Activated B cell treated with CpG ODN at 0.5 μM for 24 hours (primary cell): ENCODE data around the gene C5orf22. TPM values are rescaled to one million over a fixed set of nuclear protein-coding genes. Genes with fewer than 3 reads are reported as not detected.
"Not testable (repeated sequence)": the region's sequence is repeated elsewhere in the genome, so short reads cannot be mapped to it uniquely, and the experiment has no call there.

Source experiments
- ATAC-seq: fragments of 200-7000 bp; cut with Tn5 transposase; one replicate; pipeline ENCODE4 v1.10.0; 2021; ENCODE audit warnings: low read depth, mild to moderate bottlenecking, moderate library complexity
- CTCF ChIA-PET: fragments of 350-600 bp; sonication (Branson Sonifier 250); formaldehyde crosslinking; loops from one replicate; lab custom pipeline; 2021; ENCODE audit warnings: antibody characterized with exemption; lab: Charles Lee
- POLR2A ChIA-PET: fragments of 350-600 bp; sonication (Branson Sonifier 250); formaldehyde crosslinking; loops from one replicate; lab custom pipeline; 2021; ENCODE audit warnings: antibody characterized with exemption; lab: Charles Lee
- DNase-seq: peaks from one replicate; pipeline ENCODE4 v3.0.0; 2022
- H3K27ac Mint-ChIP-seq: one replicate; pipeline ENCODE4 v1.8.0; 2020; ENCODE audit warnings: mixed read lengths
- H3K27me3 Mint-ChIP-seq: one replicate; pipeline ENCODE4 v1.8.0; 2021; ENCODE audit warnings: mixed read lengths
- H3K36me3 Mint-ChIP-seq: one replicate; pipeline ENCODE4 v1.8.0; 2021; ENCODE audit warnings: low read depth, mixed read lengths
- H3K4me1 Mint-ChIP-seq: one replicate; pipeline ENCODE4 v1.8.0; 2021; ENCODE audit warnings: mixed read lengths
- H3K4me3 Mint-ChIP-seq: one replicate; pipeline ENCODE4 v1.8.0; 2020; ENCODE audit warnings: mild to moderate bottlenecking, mixed read lengths
- H3K9me3 Mint-ChIP-seq: one replicate; pipeline ENCODE4 v1.8.0; 2020; ENCODE audit warnings: mixed read lengths
- intact Hi-C: fragments of 100-400 bp; cut with micrococcal nuclease; formaldehyde crosslinking; loops from one replicate; pipeline ENCODE4 v1.15.1; 2024
- total RNA-seq: library from RNA; stranded (reverse); gene quantifications from 2 replicates; pipeline ENCODE4 v1.2.3, GENCODE V29; 2022
- TF ChIP-seq, protein P1 (sequence below): fragments of 200-600 bp; IDR thresholded peaks from one replicate; pipeline ENCODE4 v1.8.0; 2022; ENCODE audit warnings: antibody characterized with exemption, mild to moderate bottlenecking

The C5orf22 gene
- total RNA-seq, 1 donor from 2014 or later, result 27.0 TPM

DNA sequence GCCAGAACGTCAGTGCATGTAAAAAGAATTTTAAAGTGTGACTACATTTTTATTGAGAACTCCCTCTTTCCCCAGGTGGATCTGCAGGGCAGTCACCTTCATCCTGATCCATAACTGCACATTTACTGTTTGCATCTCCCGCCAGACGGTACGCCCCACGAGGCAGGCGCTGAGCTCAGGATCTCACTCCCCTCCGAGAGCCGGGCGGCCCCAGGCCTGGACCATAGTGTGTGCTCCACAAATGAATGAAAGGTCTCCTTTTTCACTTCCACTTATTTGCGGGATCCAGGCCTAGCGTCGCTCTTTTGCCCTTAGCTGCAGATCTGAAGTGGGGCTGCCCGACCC is 586 bp upstream of the C5orf22 start:
- ATAC-seq (peak; percentile 33), DNase-seq (no peak)
- CTCF ChIA-PET, result interaction anchor here (1.1 kb wide), 1 partner anchor 562 kb away, joined by 3 read pairs; no protein-coding TSS in a partner anchor
- Mint-ChIP-seq H3K27me3 (no peaks in the 10 kb centered on the region), H3K27ac (peak overlapping the region; percentile 92), H3K4me1 (peaks cover 43% of the 10 kb centered on the region), H3K9me3 (no peaks in the 10 kb centered on the region), H3K4me3 (peak overlapping the region; percentile 99), H3K36me3 (peaks cover 69% of the 10 kb centered on the region)
- POLR2A ChIA-PET, result interaction anchor here (0.7 to 1.9 kb wide), 4 partner anchors 10 to 1909 kb away, joined by 3 to 4 read pairs (median 4); partner anchors contain the start of gene TARS1
- intact Hi-C loops, result loop anchor here (5.0 kb wide), 3 partner anchors 106 to 1911 kb away; partner anchors contain the start of genes PDZD2, SUB1 and TARS1
- TF ChIP-seq, protein P1, sequence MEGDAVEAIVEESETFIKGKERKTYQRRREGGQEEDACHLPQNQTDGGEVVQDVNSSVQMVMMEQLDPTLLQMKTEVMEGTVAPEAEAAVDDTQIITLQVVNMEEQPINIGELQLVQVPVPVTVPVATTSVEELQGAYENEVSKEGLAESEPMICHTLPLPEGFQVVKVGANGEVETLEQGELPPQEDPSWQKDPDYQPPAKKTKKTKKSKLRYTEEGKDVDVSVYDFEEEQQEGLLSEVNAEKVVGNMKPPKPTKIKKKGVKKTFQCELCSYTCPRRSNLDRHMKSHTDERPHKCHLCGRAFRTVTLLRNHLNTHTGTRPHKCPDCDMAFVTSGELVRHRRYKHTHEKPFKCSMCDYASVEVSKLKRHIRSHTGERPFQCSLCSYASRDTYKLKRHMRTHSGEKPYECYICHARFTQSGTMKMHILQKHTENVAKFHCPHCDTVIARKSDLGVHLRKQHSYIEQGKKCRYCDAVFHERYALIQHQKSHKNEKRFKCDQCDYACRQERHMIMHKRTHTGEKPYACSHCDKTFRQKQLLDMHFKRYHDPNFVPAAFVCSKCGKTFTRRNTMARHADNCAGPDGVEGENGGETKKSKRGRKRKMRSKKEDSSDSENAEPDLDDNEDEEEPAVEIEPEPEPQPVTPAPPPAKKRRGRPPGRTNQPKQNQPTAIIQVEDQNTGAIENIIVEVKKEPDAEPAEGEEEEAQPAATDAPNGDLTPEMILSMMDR, result no peak

DNA sequence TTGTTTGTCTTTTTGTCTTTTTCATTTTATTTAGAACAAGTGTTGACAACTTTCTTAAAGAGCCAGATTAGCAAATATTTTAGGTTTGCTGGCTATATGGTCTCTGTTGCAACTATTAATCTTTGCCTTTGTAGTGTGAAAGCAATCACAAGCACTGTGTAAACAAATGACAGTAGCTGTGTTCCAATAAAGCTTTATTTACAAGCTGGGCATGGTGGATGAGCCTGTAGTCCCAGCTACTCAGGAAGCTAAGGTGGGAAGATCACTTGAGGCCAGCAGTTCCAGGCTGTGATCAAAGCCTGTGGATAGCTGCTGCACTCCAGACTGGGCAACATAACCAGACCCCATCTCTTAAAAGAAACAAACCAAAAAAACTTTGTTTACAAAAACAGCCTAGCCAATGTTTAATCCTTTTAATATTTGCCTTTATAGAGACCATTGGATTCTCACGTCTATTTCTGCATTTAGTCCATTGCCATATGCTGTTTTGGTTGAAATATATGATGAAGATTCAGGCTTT is 2.5 kb downstream of the C5orf22 start:
- Mint-ChIP-seq H3K27ac (no peak overlapping the region), H3K27me3 (no peaks in the 10 kb centered on the region), H3K4me3 (no peak overlapping the region), H3K4me1 (peaks cover 45% of the 10 kb centered on the region), H3K36me3 (peaks cover 64% of the 10 kb centered on the region), H3K9me3 (no peaks in the 10 kb centered on the region)
- no peak for DNase-seq
- ATAC-seq, result no peak
- intact Hi-C loops, result loop anchor here (5.0 kb wide), 3 partner anchors 103 to 1908 kb away; partner anchors contain the start of genes PDZD2, SUB1 and TARS1
- TF ChIP-seq, protein P1, result no peak
- CTCF ChIA-PET, result no interaction called here
- POLR2A ChIA-PET, result no interaction called here

DNA sequence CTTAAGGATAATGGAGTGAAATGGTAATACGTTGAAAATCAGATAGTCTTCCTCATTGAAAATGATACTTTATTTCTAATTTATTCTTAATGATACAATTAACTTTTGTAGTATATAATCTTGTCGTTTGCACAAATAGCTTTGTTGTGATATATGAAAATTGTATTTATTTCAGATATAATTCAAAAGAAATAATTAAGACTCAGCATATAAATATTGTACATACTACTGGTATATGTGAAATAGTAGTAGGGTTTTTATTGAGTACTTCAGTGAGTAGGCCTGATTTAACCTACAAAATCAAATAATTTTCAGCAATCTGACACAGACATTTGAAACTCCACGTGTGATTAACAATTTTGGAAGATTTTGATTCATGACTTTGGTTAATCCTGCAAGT is 4.8 kb downstream of the C5orf22 start:
- H3K36me3 Mint-ChIP-seq, result peaks cover 72% of the 10 kb centered on the region
- peaks cover 24% of the 10 kb centered on the region for H3K4me1 Mint-ChIP-seq
- H3K4me3 Mint-ChIP-seq, result no peak overlapping the region
- intact Hi-C loops, result no loop called here
- ChIA-PET CTCF (no interaction called here), POLR2A (no interaction called here)
- ATAC-seq (no peak), DNase-seq (no peak)
- no peaks in the 10 kb centered on the region for H3K27me3 Mint-ChIP-seq
- TF ChIP-seq, protein P1, result no peak
- H3K27ac Mint-ChIP-seq, result no peak overlapping the region
- no peaks in the 10 kb centered on the region for H3K9me3 Mint-ChIP-seq

DNA sequence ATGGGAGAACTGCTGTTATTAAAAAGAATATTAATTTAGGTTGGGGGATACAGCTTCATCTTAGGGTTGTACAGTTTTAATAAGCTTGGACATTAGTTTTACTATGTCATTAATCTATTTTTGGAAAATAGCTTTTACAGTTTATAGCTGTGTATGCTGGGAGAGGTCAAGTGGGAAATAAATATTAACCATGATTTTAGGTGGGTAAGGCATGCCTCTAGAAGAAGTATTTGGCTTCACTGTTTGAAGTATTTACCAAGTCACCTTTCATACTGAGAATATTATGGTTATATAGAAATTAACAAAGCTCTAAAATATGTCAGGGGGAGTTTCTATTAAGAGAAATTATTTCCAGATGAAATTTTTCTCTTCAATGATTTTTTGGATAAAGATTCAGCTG is 5.2 kb downstream of the C5orf22 start:
- ChIA-PET CTCF (no interaction called here), POLR2A (no interaction called here)
- H3K27me3 Mint-ChIP-seq, result no peaks in the 10 kb centered on the region
- H3K27ac Mint-ChIP-seq, result no peak overlapping the region
- ATAC-seq (no peak), DNase-seq (no peak)
- no peaks in the 10 kb centered on the region for H3K9me3 Mint-ChIP-seq
- H3K4me3 Mint-ChIP-seq, result no peak overlapping the region
- TF ChIP-seq, protein P1, result no peak
- peaks cover 19% of the 10 kb centered on the region for H3K4me1 Mint-ChIP-seq
- H3K36me3 Mint-ChIP-seq, result peaks cover 71% of the 10 kb centered on the region
- intact Hi-C loops, result no loop called here

DNA sequence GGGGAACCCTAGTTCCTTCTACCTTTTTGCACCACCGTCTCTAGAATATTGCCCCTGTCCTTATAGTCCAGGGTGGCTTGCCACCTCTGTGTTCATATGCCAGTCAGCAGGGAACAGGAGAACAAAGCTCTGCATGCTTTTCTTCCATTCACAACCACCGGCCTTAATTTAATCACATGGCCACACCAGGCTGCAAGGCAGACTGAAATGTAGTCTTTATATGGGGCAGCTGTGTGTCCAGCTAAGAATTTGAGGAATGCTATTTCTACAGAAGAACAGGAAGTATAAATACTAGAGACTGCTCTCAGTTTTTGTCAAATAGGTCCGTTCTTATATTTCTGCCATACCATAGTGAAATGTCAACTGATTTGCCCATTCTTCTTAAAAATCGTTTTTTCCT is 5.8 kb downstream of the C5orf22 start:
- Mint-ChIP-seq H3K36me3 (peaks cover 73% of the 10 kb centered on the region), H3K27ac (no peak overlapping the region), H3K9me3 (no peaks in the 10 kb centered on the region), H3K27me3 (no peaks in the 10 kb centered on the region), H3K4me3 (no peak overlapping the region), H3K4me1 (peaks cover 15% of the 10 kb centered on the region)
- no peak for ATAC-seq
- intact Hi-C loops, result no loop called here
- CTCF ChIA-PET, result no interaction called here
- TF ChIP-seq, protein P1, result no peak
- POLR2A ChIA-PET, result no interaction called here
- DNase-seq, result no peak

DNA sequence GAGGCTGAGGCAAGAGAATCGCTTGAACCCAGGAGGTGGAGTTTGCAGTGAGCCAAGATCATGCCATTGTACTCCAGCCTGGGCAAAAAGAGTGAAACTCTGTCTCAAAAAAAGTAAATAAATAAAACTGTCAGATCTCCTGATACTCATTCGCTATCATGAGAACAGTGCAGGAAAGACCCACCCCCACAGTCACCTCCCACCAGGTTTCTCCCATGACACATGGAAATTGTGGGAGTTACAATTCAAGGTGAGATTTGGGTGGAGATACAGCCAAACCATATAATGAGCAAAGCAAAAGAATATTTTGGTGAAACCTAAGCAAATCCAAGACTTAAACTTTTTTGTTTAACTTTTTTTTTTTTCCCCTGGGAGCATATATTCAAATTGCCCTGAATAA is 17.0 kb downstream of the C5orf22 start:
- intact Hi-C loops, POLR2A ChIA-PET, H3K27me3 Mint-ChIP-seq, DNase-seq, H3K27ac Mint-ChIP-seq, H3K9me3 Mint-ChIP-seq, H3K4me1 Mint-ChIP-seq, H3K4me3 Mint-ChIP-seq, CTCF ChIA-PET, ATAC-seq: not testable (repeated sequence)
- H3K36me3 Mint-ChIP-seq, result peaks cover 78% of the 10 kb centered on the region
